GM23338 (cell line): Measurements from ENCODE around the gene DCPS. TPM values are rescaled to one million over a fixed set of nuclear protein-coding genes. Genes with fewer than 3 reads are reported as not detected.

Experiments
- ATAC-seq: fragments of 200-7000 bp; cut with Tn5 transposase; 3 replicates; pipeline ENCODE4 v1.9.1; 2020
- DNase-seq: peaks from one replicate; pipeline ENCODE4 v3.0.0-alpha.2; 2015; ENCODE audit warnings: low spot score
- H2AFZ ChIP-seq: fragments of 200-600 bp; sonication (generic); 2 replicates; pipeline ENCODE4 v1.8.0; 2016; ENCODE audit warnings: antibody characterized with exemption, mild to moderate bottlenecking, moderate library complexity
- H3F3A ChIP-seq: fragments of 200-600 bp; sonication (generic); replicated peaks from 2 replicates; pipeline ENCODE4 v1.8.0; 2017; ENCODE audit warnings: antibody characterized with exemption, mixed run types, low read depth
- H3K27ac ChIP-seq: fragments of 200-600 bp; sonication (generic); 2 replicates; pipeline ENCODE4 v1.6.1; 2016; ENCODE audit warnings: low read depth
- H3K27me3 ChIP-seq: fragments of 200-600 bp; sonication (generic); 2 replicates; pipeline ENCODE4 v1.8.0; 2016; ENCODE audit warnings: mild to moderate bottlenecking, mixed run types, moderate library complexity; ENCODE audit not compliant: insufficient read depth
- H3K36me3 ChIP-seq: fragments of 200-600 bp; sonication (generic); 2 replicates; pipeline ENCODE4 v1.8.0; 2016; ENCODE audit warnings: mild to moderate bottlenecking; ENCODE audit not compliant: insufficient read depth
- H3K4me1 ChIP-seq: fragments of 200-600 bp; sonication (generic); 2 replicates; pipeline ENCODE4 v1.8.0; 2016; ENCODE audit warnings: mild to moderate bottlenecking, moderate library complexity; ENCODE audit not compliant: insufficient read depth
- H3K4me2 ChIP-seq: fragments of 200-600 bp; sonication (generic); 2 replicates; pipeline ENCODE4 v1.7.1; 2017; ENCODE audit warnings: mixed run types
- H3K4me3 ChIP-seq: fragments of 200-600 bp; sonication (generic); 2 replicates; pipeline ENCODE4 v1.6.1; 2016; ENCODE audit warnings: mixed run types
- H3K79me2 ChIP-seq: fragments of 200-600 bp; sonication (generic); replicated peaks from 2 replicates; pipeline ENCODE4 v1.8.0; 2017; ENCODE audit warnings: mild to moderate bottlenecking; ENCODE audit not compliant: insufficient read depth
- H3K9me2 ChIP-seq: fragments of 200-600 bp; sonication (generic); 2 replicates; pipeline ENCODE4 v1.8.0; 2017; ENCODE audit not compliant: insufficient read depth
- H4K20me1 ChIP-seq: fragments of 200-600 bp; sonication (generic); replicated peaks from 2 replicates; pipeline ENCODE4 v1.8.0; 2017; ENCODE audit warnings: mild to moderate bottlenecking; ENCODE audit not compliant: insufficient read depth
- H3K27ac Mint-ChIP-seq: 2 replicates; pipeline ENCODE4 v1.8.0; 2020; ENCODE audit warnings: inconsistent platforms, mild to moderate bottlenecking, moderate library complexity, mixed read lengths
- H3K27me3 Mint-ChIP-seq: 3 replicates; pipeline ENCODE4 v1.8.0; 2022; ENCODE audit warnings: low read depth, mild to moderate bottlenecking, moderate library complexity, mixed read lengths, inconsistent platforms; ENCODE audit not compliant: insufficient read depth, poor library complexity
- H3K36me3 Mint-ChIP-seq: 3 replicates; pipeline ENCODE4 v1.8.0; 2021; ENCODE audit warnings: low read depth, mild to moderate bottlenecking, inconsistent platforms, moderate library complexity, mixed read lengths
- H3K4me1 Mint-ChIP-seq: 3 replicates; pipeline ENCODE4 v1.8.0; 2020; ENCODE audit warnings: mild to moderate bottlenecking, inconsistent platforms, mixed read lengths
- H3K4me3 Mint-ChIP-seq: 3 replicates; pipeline ENCODE4 v1.8.0; 2021; ENCODE audit warnings: moderate library complexity, mild to moderate bottlenecking, inconsistent platforms, mixed read lengths
- H3K9me3 Mint-ChIP-seq: 3 replicates; pipeline ENCODE4 v1.8.0; 2020; ENCODE audit warnings: moderate library complexity, mild to moderate bottlenecking, inconsistent platforms, mixed read lengths
- CREB1 ChIP-seq: fragments of 250-450 bp; sonication (Bioruptor Pico); IDR thresholded peaks from 2 replicates; pipeline ENCODE4 v1.5.0; 2020; ENCODE audit warnings: low read depth, mild to moderate bottlenecking, moderate library complexity
- EZH2 ChIP-seq: fragments of 200-600 bp; sonication (generic); IDR thresholded peaks from one replicate; pipeline ENCODE4 v1.8.0; 2017; ENCODE audit warnings: antibody characterized with exemption, mild to moderate bottlenecking, low read depth; ENCODE audit not compliant: unreplicated experiment
- EZH2phosphoT487 ChIP-seq: fragments of 200-600 bp; sonication (generic); IDR thresholded peaks from one replicate; pipeline ENCODE4 v1.8.1; 2018; ENCODE audit warnings: antibody characterized with exemption; ENCODE audit not compliant: unreplicated experiment
- JUNB ChIP-seq: IDR thresholded peaks from one replicate; pipeline ENCODE4 v1.6.1; 2016; ENCODE audit warnings: antibody characterized with exemption; ENCODE audit not compliant: unreplicated experiment
- NANOG ChIP-seq: IDR thresholded peaks from 2 replicates; pipeline ENCODE4 v1.6.1; 2016; ENCODE audit warnings: antibody characterized with exemption, borderline replicate concordance
- POLR2AphosphoS5 ChIP-seq: IDR thresholded peaks from 2 replicates; pipeline ENCODE4 v1.6.1; 2016; ENCODE audit warnings: antibody characterized with exemption, low read depth
- REST ChIP-seq: IDR thresholded peaks from one replicate; pipeline ENCODE4 v1.6.1; 2018; ENCODE audit warnings: antibody characterized with exemption; ENCODE audit not compliant: unreplicated experiment
- STAT1 ChIP-seq: IDR thresholded peaks from one replicate; pipeline ENCODE4 v1.6.1; 2016; ENCODE audit warnings: antibody characterized with exemption; ENCODE audit not compliant: unreplicated experiment
- ZNF114 ChIP-seq: fragments of 250-450 bp; sonication (Bioruptor Pico); IDR thresholded peaks from 2 replicates; pipeline ENCODE4 v1.5.0; 2020; ENCODE audit warnings: mild to moderate bottlenecking, moderate library complexity
- ZNF462 ChIP-seq: fragments of 250-450 bp; sonication (Bioruptor Pico); IDR thresholded peaks from 2 replicates; pipeline ENCODE4 v1.5.0; 2020; ENCODE audit warnings: mild to moderate bottlenecking, moderate library complexity
- polyA plus RNA-seq: library from polyadenylated mRNA; unstranded; fragments of >200 nt; fragmentation: Nextera tagmentation; extraction: Ambion mirVana; gene quantifications from 2 replicates; pipeline ENCODE4 v1.2.1, GENCODE V29; 2016
- total RNA-seq: library from RNA; depleted of rRNA; stranded (reverse); fragments of >200 nt; shearing (Covaris generic); gene quantifications from 2 replicates; pipeline ENCODE4 v1.2.3, GENCODE V29; 2014
- TF ChIP-seq, protein P1 (sequence below), 2 experiments: fragments of 200-600 bp in 1 of 2; sonication (generic) in 1 of 2; conservative IDR thresholded peaks; 2 replicates each; pipeline versions ENCODE4 v1.5.1 to v1.6.1; 2016 to 2017; ENCODE audit warnings: antibody characterized with exemption in 2 of 2, low read depth in 2 of 2, mild to moderate bottlenecking in 2 of 2, moderate library complexity in 1 of 2

DCPS gene
- total and polyA plus RNA-seq, 2 experiments from 2014 or later: 26.8 to 46.4 TPM

- H3K27ac ChIP-seq: no peak overlapping the region
- Mint-ChIP-seq H3K27ac (no peak overlapping the region), H3K36me3 (peaks cover 9% of the 10 kb centered on the region; the same call in 2 of the 3 replicates)
Observed at GRCh38 chr11:126331286-126331685, 27.4 kb downstream of the DCPS start.

More at GRCh38 chr11:126331286-126331685, 27.4 kb downstream of the DCPS start:
- peaks cover 2% of the 10 kb centered on the region for H3K27me3 Mint-ChIP-seq
- peaks cover 27% of the 10 kb centered on the region for H3K4me1 Mint-ChIP-seq
- TF ChIP-seq STAT1 (no peak), JUNB (no peak), ZNF462 (no peak), NANOG (no peak), ZNF114 (CRISPR knock-in tag) (no peak), EZH2 (no peak), REST (no peak), POLR2AphosphoS5 (no peak), CREB1 (CRISPR knock-in tag) (no peak), EZH2phosphoT487 (no peak)
- TF ChIP-seq, protein P1, sequence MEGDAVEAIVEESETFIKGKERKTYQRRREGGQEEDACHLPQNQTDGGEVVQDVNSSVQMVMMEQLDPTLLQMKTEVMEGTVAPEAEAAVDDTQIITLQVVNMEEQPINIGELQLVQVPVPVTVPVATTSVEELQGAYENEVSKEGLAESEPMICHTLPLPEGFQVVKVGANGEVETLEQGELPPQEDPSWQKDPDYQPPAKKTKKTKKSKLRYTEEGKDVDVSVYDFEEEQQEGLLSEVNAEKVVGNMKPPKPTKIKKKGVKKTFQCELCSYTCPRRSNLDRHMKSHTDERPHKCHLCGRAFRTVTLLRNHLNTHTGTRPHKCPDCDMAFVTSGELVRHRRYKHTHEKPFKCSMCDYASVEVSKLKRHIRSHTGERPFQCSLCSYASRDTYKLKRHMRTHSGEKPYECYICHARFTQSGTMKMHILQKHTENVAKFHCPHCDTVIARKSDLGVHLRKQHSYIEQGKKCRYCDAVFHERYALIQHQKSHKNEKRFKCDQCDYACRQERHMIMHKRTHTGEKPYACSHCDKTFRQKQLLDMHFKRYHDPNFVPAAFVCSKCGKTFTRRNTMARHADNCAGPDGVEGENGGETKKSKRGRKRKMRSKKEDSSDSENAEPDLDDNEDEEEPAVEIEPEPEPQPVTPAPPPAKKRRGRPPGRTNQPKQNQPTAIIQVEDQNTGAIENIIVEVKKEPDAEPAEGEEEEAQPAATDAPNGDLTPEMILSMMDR (conservative IDR thresholded peaks at IDR 0.05; ENCODE audit: low read depth in 2 of 2): no peak
- no peaks in the 10 kb centered on the region for H3F3A ChIP-seq
- no peak for DNase-seq
- no peak overlapping the region for H3K4me3 ChIP-seq
- no peaks in the 10 kb centered on the region for H3K79me2 ChIP-seq
- H3K27me3 ChIP-seq: no peaks in the 10 kb centered on the region
- no peaks in the 10 kb centered on the region for H3K36me3 ChIP-seq
- no peaks in the 10 kb centered on the region for H4K20me1 ChIP-seq
- no peak for ATAC-seq
- H3K4me2 ChIP-seq: no peak overlapping the region
- no peaks in the 10 kb centered on the region for H3K9me3 Mint-ChIP-seq
- no peak overlapping the region for H2AFZ ChIP-seq
- H3K9me2 ChIP-seq: no peaks in the 10 kb centered on the region
- H3K4me3 Mint-ChIP-seq: no peak overlapping the region
- H3K4me1 ChIP-seq: peaks cover 3% of the 10 kb centered on the region
